GM12878 (cell line): ENCODE measurements around the gene BMP7. TPM values are rescaled to one million over a fixed set of nuclear protein-coding genes. Genes with fewer than 3 reads are reported as not detected.

Experiments
- ATAC-seq: fragments of 200-7000 bp; cut with Tn5 transposase; 3 replicates; pipeline ENCODE4 v1.9.1; 2020; ENCODE audit warnings: mild to moderate bottlenecking, moderate library complexity
- BruUV-seq: library from RNA; stranded (reverse); fragments of 400-500 nt; replicated peaks from 2 replicates; lab custom pipeline; 2021; lab: Mats Ljungman, UMichigan
- CTCF ChIA-PET: fragments of 300-600 bp; sonication (Branson Sonifier 250); formaldehyde crosslinking; extraction: SDS; loops from one replicate; lab custom pipeline; 2021; ENCODE audit warnings: inconsistent platforms; lab: Yijun Ruan, JAX
- POLR2A ChIA-PET: fragments of 350-600 bp; formaldehyde crosslinking; extraction: SDS; loops from one replicate; lab custom pipeline; 2021; ENCODE audit warnings: inconsistent platforms; lab: Charles Lee
- RAD21 ChIA-PET: fragments of 300-600 bp; sonication (Branson Sonifier 250); formaldehyde crosslinking; loops from one replicate; lab custom pipeline; 2023; ENCODE audit warnings: antibody characterized with exemption; ENCODE audit not compliant: unreplicated experiment; lab: Charles Lee
- SMC1A ChIA-PET: fragments of 300-600 bp; sonication (Branson Sonifier 250); formaldehyde crosslinking; loops from one replicate; lab custom pipeline; 2023; ENCODE audit not compliant: unreplicated experiment, uncharacterized antibody; lab: Charles Lee
- DNase-seq: peaks from one replicate; pipeline ENCODE4 v3.0.0-alpha.2; 2011; ENCODE audit warnings: low read depth, low spot score
- FAIRE-seq: peaks from 3 replicates; lab custom pipeline; 2011; peaks lifted over from hg19 to GRCh38; lab: Jason Lieb, UNC
- H2AFZ ChIP-seq: 2 replicates; pipeline ENCODE4 v1.6.0; 2011; ENCODE audit warnings: low read depth, low read length, control low read depth; ENCODE audit not compliant: control insufficient read depth
- H3K27ac ChIP-seq: 2 replicates; pipeline ENCODE4 v1.5.1; 2011; ENCODE audit warnings: control low read depth; ENCODE audit not compliant: control insufficient read depth, insufficient read depth
- H3K27me3 ChIP-seq, 2 experiments: replicated peaks in 1 of 2; 2 replicates each; pipeline versions ENCODE4 v1.6.0 to v1.6.1; 2011; ENCODE audit warnings: low read length in 1 of 2; ENCODE audit not compliant: control insufficient read depth in 2 of 2, insufficient read depth in 2 of 2
- H3K36me3 ChIP-seq, 2 experiments: 2 replicates each; pipeline ENCODE4 v1.5.1; 2011; ENCODE audit warnings: low read length in 1 of 2; ENCODE audit not compliant: control insufficient read depth in 2 of 2, insufficient read depth in 2 of 2
- H3K4me1 ChIP-seq: 2 replicates; pipeline ENCODE4 v1.6.1; 2011; ENCODE audit warnings: mild to moderate bottlenecking, low read length, moderate library complexity, mixed read lengths; ENCODE audit not compliant: control insufficient read depth, insufficient read depth
- H3K4me2 ChIP-seq: 2 replicates; pipeline ENCODE4 v1.6.0; 2011; ENCODE audit warnings: control low read depth; ENCODE audit not compliant: control insufficient read depth, insufficient read depth
- H3K4me3 ChIP-seq: fragments of 200-600 bp; sonication (generic); 2 replicates; pipeline ENCODE4 v1.5.1; 2016
- H3K79me2 ChIP-seq: 2 replicates; pipeline ENCODE4 v1.6.0; 2011; ENCODE audit warnings: low read length; ENCODE audit not compliant: control insufficient read depth, insufficient read depth
- H3K9ac ChIP-seq: 2 replicates; pipeline ENCODE4 v1.8.0; 2011; ENCODE audit warnings: low read length, control low read depth, mixed read lengths; ENCODE audit not compliant: control insufficient read depth, insufficient read depth
- H3K9me3 ChIP-seq: replicated peaks from 3 replicates; pipeline ENCODE4 v1.5.1; 2011; ENCODE audit warnings: mild to moderate bottlenecking, low read length; ENCODE audit not compliant: control insufficient read depth, insufficient read depth
- H4K20me1 ChIP-seq: 2 replicates; pipeline ENCODE4 v1.6.0; 2011; ENCODE audit not compliant: control insufficient read depth, insufficient read depth
- ETV6 ChIP-seq, 2 experiments: fragments of 450-650 bp in 1 of 2; IDR thresholded peaks in 1 of 2; conservative IDR thresholded peaks in 1 of 2; 2 replicates each; pipeline ENCODE4 v1.6.1; 2014; ENCODE audit warnings: antibody characterized with exemption in 1 of 2, borderline replicate concordance in 1 of 2, low read depth in 1 of 2, mild to moderate bottlenecking in 1 of 2, moderate library complexity in 1 of 2
- JUND ChIP-seq: IDR thresholded peaks from 2 replicates; pipeline ENCODE4 v1.6.1; 2012; ENCODE audit warnings: low read depth, mild to moderate bottlenecking, low read length, improper control_type of control experiment, moderate library complexity
- NFXL1 ChIP-seq: fragments of 450-650 bp; IDR thresholded peaks from 2 replicates; pipeline ENCODE4 v1.6.1; 2017; ENCODE audit warnings: antibody characterized with exemption, mild to moderate bottlenecking, borderline replicate concordance
- SMC3 ChIP-seq: IDR thresholded peaks from 2 replicates; pipeline ENCODE4 v1.6.1; 2011; ENCODE audit warnings: low read length, improper control_type of control experiment, borderline replicate concordance
- TCF7 ChIP-seq: IDR thresholded peaks from 2 replicates; pipeline ENCODE4 v1.6.1; 2014; ENCODE audit warnings: antibody characterized with exemption, borderline replicate concordance
- ZBTB40 ChIP-seq: fragments of 450-650 bp; IDR thresholded peaks from 2 replicates; pipeline ENCODE4 v1.6.1; 2016; ENCODE audit warnings: mild to moderate bottlenecking, moderate library complexity, borderline replicate concordance
- WGBS: methylation state at CpG from one replicate; pipeline ENCODE4 v1.1.6; 2016; ENCODE audit warnings: low lambda C conversion rate; ENCODE audit not compliant: insufficient replicate concordance, insufficient coverage; ENCODE audit errors: missing lambda C conversion rate; 5-methylcytosine and 5-hydroxymethylcytosine counted together
- in situ Hi-C: fragments of 300-500 bp; cut with MboI; formaldehyde crosslinking; loops from 9 replicates; pipeline ENCODE4 v1.14.3; 2018; ENCODE audit warnings: mixed read lengths
- intact Hi-C: fragments of 100-400 bp; cut with micrococcal nuclease; formaldehyde crosslinking; loops from one replicate; pipeline ENCODE4 v1.14.2; 2022; ENCODE audit not compliant: unreplicated experiment
- polyA plus RNA-seq, 11 experiments: library from polyadenylated mRNA; depleted of rRNA in 4 of 11; unstranded in 6 of 11; stranded (reverse) in 5 of 11; fragments of >200 nt; fragmentation: Nextera tagmentation in 4 of 11; fragmentation: Illumina TruSeq in 1 of 11; extraction: Ambion mirVana in 4 of 11; extraction: Trizol in 1 of 11; gene quantifications; 1 replicate in 1 of 11; 2 replicates in 10 of 11; pipeline versions ENCODE4 v1.2.1 to v1.2.3, GENCODE V29; 2011 to 2016; ENCODE audit warnings: inconsistent platforms in 2 of 11, missing spikeins in 2 of 11, low read depth in 1 of 11
- total RNA-seq, 4 experiments: library from RNA; depleted of rRNA in 3 of 4; stranded (reverse); fragments of >200 nt in 3 of 4; fragmentation: Illumina TruSeq in 1 of 4; extraction: Trizol in 1 of 4; gene quantifications; 2 replicates each; pipeline versions ENCODE4 v1.2.1 to v1.2.3, GENCODE V29; 2013 to 2021

The BMP7 gene
- total and polyA plus RNA-seq, 10 of the 15 experiments (the other 5 are each of a cell fraction or from before 2014, with no cell fraction given) = 0.18 to 0.51 (median 0.28) TPM; not detected in 7

GRCh38 chr20:57252559-57253162 lies 13.8 kb downstream of the BMP7 start:
- Histone ChIP-seq H3K9me3 (no peaks in the 10 kb centered on the region), H3K36me3 (no peaks in the 10 kb centered on the region), H3K4me2 (no peak overlapping the region), H3K4me3 (no peak overlapping the region), H3K27ac (no peak overlapping the region), H3K27me3 (no peaks in the 10 kb centered on the region; a peak in 2 of 4 replicates), H3K4me1 (no peaks in the 10 kb centered on the region), H4K20me1 (no peaks in the 10 kb centered on the region), H3K79me2 (no peaks in the 10 kb centered on the region), H2AFZ (no peak overlapping the region), H3K9ac (no peak overlapping the region)
- no TSS peak for BruUV-seq
- POLR2A ChIA-PET = no interaction called here
- CTCF ChIA-PET = interaction anchor here (1.6 kb wide), 1 partner anchor 93 kb away, joined by 5 read pairs; no protein-coding TSS in a partner anchor
- in situ Hi-C loops (no loop called here), intact Hi-C loops (no loop called here)
- TF ChIP-seq NFXL1 = peak; percentile 23; the same call in 1 of the 2 replicates
- no peak for TF ChIP-seq TCF7
- TF ChIP-seq ETV6 (conservative IDR thresholded peaks at IDR 0.05 in 1 of 2, IDR thresholded peaks at IDR 0.05 in 1 of 2; ENCODE audit: borderline replicate concordance in 1 of 2, low read depth in 1 of 2) = peak in 1 of 2 experiments; percentile 96; a peak in 2 of 4 replicates
- RAD21 ChIA-PET = no interaction called here
- SMC1A ChIA-PET = interaction anchor here (0.8 kb wide), 1 partner anchor 241 kb away, joined by 3 read pairs; no protein-coding TSS in a partner anchor
- DNase-seq = no peak
- 13% methylated on average over 8 of the region's 8 CpGs for WGBS
- FAIRE-seq = no peak
- ATAC-seq = no peak

- Histone ChIP-seq H3K79me2 (no peaks in the 10 kb centered on the region), H3K27ac (no peak overlapping the region), H4K20me1 (no peaks in the 10 kb centered on the region), H3K9ac (no peak overlapping the region), H3K27me3 (no peaks in the 10 kb centered on the region; a peak in 2 of 4 replicates), H3K9me3 (no peaks in the 10 kb centered on the region), H2AFZ (no peak overlapping the region), H3K36me3 (no peaks in the 10 kb centered on the region), H3K4me2 (no peak overlapping the region), H3K4me3 (no peak overlapping the region), H3K4me1 (no peaks in the 10 kb centered on the region)
- ATAC-seq (no peak), DNase-seq (no peak), FAIRE-seq (no peak)
- TF ChIP-seq JUND (no peak), ZBTB40 (peak; percentile 42), NFXL1 (peak; percentile 6; the same call in 1 of the 2 replicates), SMC3 (no peak)
- no TSS peak for BruUV-seq
- POLR2A ChIA-PET = no interaction called here
- intact Hi-C loops (no loop called here), in situ Hi-C loops (no loop called here)
- CTCF ChIA-PET = interaction anchor here (1.6 kb wide), 1 partner anchor 94 kb away, joined by 5 read pairs; no protein-coding TSS in a partner anchor
- SMC1A ChIA-PET = no interaction called here
- RAD21 ChIA-PET = no interaction called here
- 44% methylated on average over 9 of the region's 9 CpGs for WGBS
Observed at GRCh38 chr20:57251949-57252348, 14.5 kb downstream of the BMP7 start.
